HUES64 (cell line): ENCODE results near the gene ADISSP.

ENCODE experiments used
- H3K27ac ChIP-seq: 2 replicates; pipeline ENCODE4 v1.7.0; 2013; ENCODE audit warnings: low read depth, low read length, inconsistent platforms
- H3K27me3 ChIP-seq: 2 replicates; pipeline ENCODE4 v1.6.1; 2013; ENCODE audit warnings: mild to moderate bottlenecking, low read length; ENCODE audit not compliant: insufficient read depth
- H3K36me3 ChIP-seq: 2 replicates; pipeline ENCODE4 v1.6.1; 2013; ENCODE audit warnings: mild to moderate bottlenecking, low read length; ENCODE audit not compliant: insufficient read depth
- H3K4me1 ChIP-seq: 2 replicates; pipeline ENCODE4 v1.6.1; 2013; ENCODE audit warnings: mild to moderate bottlenecking, low read length, moderate library complexity; ENCODE audit not compliant: insufficient read depth
- H3K4me3 ChIP-seq: 2 replicates; pipeline ENCODE4 v1.5.1; 2013; ENCODE audit warnings: mild to moderate bottlenecking, low read length, moderate library complexity
- H3K9ac ChIP-seq: 2 replicates; pipeline ENCODE4 v1.6.1; 2013; ENCODE audit warnings: mild to moderate bottlenecking, low read depth, low read length
- H3K9me3 ChIP-seq: 2 replicates; pipeline ENCODE4 v1.6.1; 2013; ENCODE audit warnings: low read depth, low read length; ENCODE audit not compliant: insufficient read depth
- WGBS: fragments of 150-250, 120-280 bp; methylation state at CpG from one replicate; pipeline ENCODE4 v1.1.7; 2013; ENCODE audit warnings: missing lambda C conversion rate; 5-methylcytosine and 5-hydroxymethylcytosine counted together

ADISSP gene

GRCh38 chr20:3777716-3778629 lies 10.4 kb upstream of the ADISSP start:
- Histone ChIP-seq H3K4me3 (peak overlapping the region; percentile 58), H3K9ac (peak overlapping the region; percentile 53; the same call in 1 of the 2 replicates), H3K9me3 (no peaks in the 10 kb centered on the region), H3K27me3 (peaks cover 55% of the 10 kb centered on the region), H3K4me1 (peaks cover 4% of the 10 kb centered on the region; the same call in 1 of the 2 replicates), H3K36me3 (no peaks in the 10 kb centered on the region), H3K27ac (no peak overlapping the region)
- 2% methylated on average over 70 of the region's 70 CpGs for WGBS

- no peaks in the 10 kb centered on the region for H3K36me3 ChIP-seq
- no peak overlapping the region for H3K27ac ChIP-seq
- H3K4me3 ChIP-seq: peak overlapping the region; percentile 58
- WGBS: 16% methylated on average over 16 of the region's 16 CpGs
- H3K9ac ChIP-seq: no peak overlapping the region
- no peaks in the 10 kb centered on the region for H3K9me3 ChIP-seq
- H3K27me3 ChIP-seq: peaks cover 55% of the 10 kb centered on the region
- H3K4me1 ChIP-seq: peaks cover 4% of the 10 kb centered on the region; the same call in 1 of the 2 replicates
Measured at GRCh38 chr20:3777381-3777715, 9.8 kb upstream of the ADISSP start.

GRCh38 chr20:3775457-3776108 lies 8.0 kb upstream of the ADISSP start:
- no peaks in the 10 kb centered on the region for H3K4me1 ChIP-seq
- H3K9ac ChIP-seq: no peak overlapping the region
- no peaks in the 10 kb centered on the region for H3K9me3 ChIP-seq
- no peak overlapping the region for H3K4me3 ChIP-seq
- H3K27ac ChIP-seq: no peak overlapping the region
- peaks cover 53% of the 10 kb centered on the region for H3K27me3 ChIP-seq
- 81% methylated on average over 4 of the region's 4 CpGs for WGBS
- H3K36me3 ChIP-seq: no peaks in the 10 kb centered on the region

- 83% methylated on average over 7 of the region's 7 CpGs for WGBS
Measured at GRCh38 chr20:3771552-3772058, 4.1 kb upstream of the ADISSP start.

GRCh38 chr20:3768342-3769130 lies 983 bp upstream of the ADISSP start:
- WGBS: under 1% methylated on average over 51 of the region's 51 CpGs
- Histone ChIP-seq H3K36me3 (0 out of 2 replicates have a peak, but pooled peaks cover 4% of the 10 kb centered on the region), H3K27me3 (no peaks in the 10 kb centered on the region), H3K4me3 (peak overlapping the region; percentile 89), H3K4me1 (peaks cover 9% of the 10 kb centered on the region), H3K9ac (peak overlapping the region; percentile 83), H3K9me3 (no peaks in the 10 kb centered on the region), H3K27ac (peak overlapping the region; percentile 84)

More at GRCh38 chr20:3771552-3772058, 4.1 kb upstream of the ADISSP start:
- Histone ChIP-seq H3K9me3 (no peaks in the 10 kb centered on the region), H3K4me1 (peaks cover 7% of the 10 kb centered on the region), H3K36me3 (no peaks in the 10 kb centered on the region), H3K27me3 (peaks cover 14% of the 10 kb centered on the region), H3K27ac (no peak overlapping the region), H3K4me3 (no peak overlapping the region), H3K9ac (no peak overlapping the region)

- H3K9ac ChIP-seq: peak overlapping the region; percentile 66
- H3K36me3 ChIP-seq: 0 out of 2 replicates have a peak, but pooled peaks cover 4% of the 10 kb centered on the region
- WGBS: 1% methylated on average over 20 of the region's 21 CpGs
- no peaks in the 10 kb centered on the region for H3K9me3 ChIP-seq
- peaks cover 9% of the 10 kb centered on the region for H3K4me1 ChIP-seq
- peak overlapping the region; percentile 89 for H3K4me3 ChIP-seq
- H3K27ac ChIP-seq: no peak overlapping the region
- no peaks in the 10 kb centered on the region for H3K27me3 ChIP-seq
Measured at GRCh38 chr20:3767110-3767426, 485 bp downstream of the ADISSP start.

- H3K27me3 ChIP-seq: no peaks in the 10 kb centered on the region
- H3K9ac ChIP-seq: peak overlapping the region; percentile 66
- no peak overlapping the region for H3K27ac ChIP-seq
- H3K4me1 ChIP-seq: peaks cover 9% of the 10 kb centered on the region
- H3K9me3 ChIP-seq: no peaks in the 10 kb centered on the region
- 36% methylated on average over 8 of the region's 9 CpGs for WGBS
- 0 out of 2 replicates have a peak, but pooled peaks cover 7% of the 10 kb centered on the region for H3K36me3 ChIP-seq
- H3K4me3 ChIP-seq: peak overlapping the region; percentile 89
Measured at GRCh38 chr20:3766422-3767109, 987 bp downstream of the ADISSP start.

GRCh38 chr20:3765171-3765882 lies 2.2 kb downstream of the ADISSP start:
- Histone ChIP-seq H3K4me3 (no peak overlapping the region), H3K27me3 (no peaks in the 10 kb centered on the region), H3K9me3 (no peaks in the 10 kb centered on the region), H3K9ac (no peak overlapping the region), H3K27ac (no peak overlapping the region), H3K4me1 (peaks cover 9% of the 10 kb centered on the region), H3K36me3 (0 out of 2 replicates have a peak, but pooled peaks cover 9% of the 10 kb centered on the region)
- 82% methylated on average over 3 of the region's 3 CpGs for WGBS

- Histone ChIP-seq H3K27ac (no peak overlapping the region), H3K9ac (no peak overlapping the region), H3K36me3 (0 out of 2 replicates have a peak, but pooled peaks cover 9% of the 10 kb centered on the region), H3K4me3 (no peak overlapping the region), H3K9me3 (no peaks in the 10 kb centered on the region), H3K27me3 (no peaks in the 10 kb centered on the region), H3K4me1 (peaks cover 9% of the 10 kb centered on the region)
- 94% methylated on average over 3 of the region's 3 CpGs for WGBS
Measured at GRCh38 chr20:3764659-3765058, 2.9 kb downstream of the ADISSP start.
